Kidney epithelial cell (primary cell): ENCODE data around the gene GADD45G. TPM values are rescaled to one million over a fixed set of nuclear protein-coding genes. Genes with fewer than 3 reads are reported as not detected.

Source experiments
- DNase-seq: peaks from one replicate; pipeline ENCODE4 v3.0.0-alpha.2; 2010; ENCODE audit warnings: low read depth
- H3K27me3 ChIP-seq: 2 replicates; pipeline ENCODE4 v1.6.0; 2011; ENCODE audit warnings: low read length; ENCODE audit not compliant: control insufficient read depth, insufficient read depth
- H3K36me3 ChIP-seq: 2 replicates; pipeline ENCODE4 v1.5.1; 2011; ENCODE audit warnings: low read length; ENCODE audit not compliant: control insufficient read depth, insufficient read depth
- H3K4me3 ChIP-seq: 2 replicates; pipeline ENCODE4 v1.5.1; 2011; ENCODE audit warnings: low read depth, mild to moderate bottlenecking, control low read depth, low read length
- CTCF ChIP-seq: IDR thresholded peaks from 2 replicates; pipeline ENCODE4 v1.5.1; 2011; ENCODE audit warnings: mild to moderate bottlenecking, moderate library complexity, low read length, control low read depth, inconsistent platforms; ENCODE audit not compliant: insufficient read depth, poor library complexity, severe bottlenecking
- total RNA-seq: library from RNA; depleted of rRNA; stranded (reverse); fragments of >200 nt; gene quantifications from 2 replicates; pipeline ENCODE4 v1.2.3, GENCODE V29; 2015

Gene GADD45G
- total RNA-seq, 1 donor from 2014 or later = 2.2 TPM

DNA sequence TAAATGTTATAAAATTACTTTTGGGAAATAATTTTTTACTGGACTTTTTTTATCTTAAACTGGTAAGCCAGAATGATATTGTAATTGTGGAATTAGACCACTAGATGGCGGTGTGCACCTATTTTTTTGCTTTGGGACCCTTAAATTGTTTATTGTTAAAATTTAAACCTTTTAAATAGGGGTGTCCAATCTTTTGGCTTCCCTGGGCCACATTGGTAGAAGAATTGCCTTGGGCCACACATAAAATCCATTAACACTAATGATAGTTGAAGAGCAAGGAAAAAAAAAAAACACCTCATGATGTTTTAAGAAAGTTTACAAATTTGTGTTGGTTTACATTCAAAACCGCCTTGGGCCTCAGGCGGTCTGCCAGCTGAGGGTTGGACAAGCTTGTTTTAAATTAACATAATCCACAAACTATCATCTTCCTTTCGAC, 28.4 kb upstream of the GADD45G start:
- Histone ChIP-seq H3K4me3 (no peak overlapping the region), H3K36me3 (no peaks in the 10 kb centered on the region), H3K27me3 (peaks cover 10% of the 10 kb centered on the region)
- peak; percentile 46 for TF ChIP-seq CTCF
- no peak for DNase-seq

DNA sequence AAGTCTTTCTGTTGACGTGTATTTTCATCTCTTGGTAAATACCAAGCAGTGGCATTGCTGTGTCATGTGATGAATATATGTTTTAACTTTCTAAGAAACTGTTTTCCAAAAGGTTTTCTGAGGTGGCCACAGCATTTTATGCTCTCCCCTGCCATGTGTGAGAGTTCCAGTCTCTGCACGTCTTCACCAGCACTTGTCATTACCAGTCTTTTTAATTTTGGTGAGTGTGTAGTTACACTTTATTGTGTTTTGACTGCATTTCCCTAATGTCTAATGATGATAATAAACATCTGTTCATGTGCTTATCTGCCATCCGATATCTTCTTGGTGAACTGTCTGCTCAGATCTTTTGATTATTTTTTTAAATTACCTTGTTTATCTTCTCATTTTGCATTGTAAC, 27.4 kb upstream of the GADD45G start:
- H3K4me3 ChIP-seq = no peak overlapping the region
- H3K36me3 ChIP-seq = no peaks in the 10 kb centered on the region
- TF ChIP-seq CTCF = no peak
- H3K27me3 ChIP-seq = peaks cover 10% of the 10 kb centered on the region
- no peak for DNase-seq

DNA sequence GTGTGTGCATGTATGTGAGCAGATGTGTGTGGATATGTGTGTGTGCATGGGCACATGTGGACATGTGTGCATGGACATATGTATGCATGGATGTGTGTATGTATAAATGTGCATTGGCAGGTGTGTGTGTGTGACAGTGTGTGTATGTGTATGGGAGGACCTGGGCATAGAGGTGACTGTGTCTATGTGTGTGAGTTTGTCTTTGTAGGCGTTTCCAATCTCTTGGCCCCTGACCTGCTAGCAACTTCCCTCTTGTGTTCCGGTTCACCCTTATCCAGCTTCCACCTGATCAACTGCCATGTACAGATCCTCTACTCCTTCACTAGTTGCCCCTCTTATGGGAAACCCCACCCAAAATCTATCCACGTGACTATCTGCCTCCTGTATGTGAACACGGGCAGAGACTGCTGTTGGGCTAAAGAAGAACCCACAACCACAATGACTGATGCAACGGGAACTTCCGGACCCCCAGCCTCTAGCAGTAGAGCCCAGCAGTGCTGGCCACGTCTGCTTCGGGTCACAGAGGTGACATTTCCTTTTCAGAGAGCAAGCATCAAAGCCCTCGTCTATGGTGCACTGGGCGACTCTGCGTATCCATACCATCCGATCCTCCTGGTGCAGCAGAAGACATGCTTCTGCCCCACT, 24.9 kb upstream of the GADD45G start:
- no peak overlapping the region for H3K4me3 ChIP-seq
- DNase-seq = no peak
- H3K27me3 ChIP-seq = peaks cover 7% of the 10 kb centered on the region
- no peak for TF ChIP-seq CTCF
- H3K36me3 ChIP-seq = no peaks in the 10 kb centered on the region

DNA sequence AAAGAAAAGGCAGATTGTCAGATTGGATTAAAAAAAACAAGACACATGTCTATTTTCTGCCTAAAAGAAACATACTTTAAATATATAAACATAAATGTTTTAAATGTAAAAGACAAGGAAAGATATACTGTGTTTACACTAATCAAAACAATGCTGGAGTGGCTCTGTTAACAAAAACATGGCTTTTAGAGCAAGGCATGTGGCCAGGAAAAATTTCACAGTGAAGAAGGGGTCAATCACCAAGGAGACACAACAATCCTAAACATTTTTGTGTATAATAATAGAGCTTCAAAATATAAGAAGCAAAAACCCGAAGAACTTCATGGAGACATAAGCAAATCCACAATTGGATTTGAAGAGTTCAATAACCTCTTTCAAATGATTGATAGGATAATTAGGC, 18.5 kb upstream of the GADD45G start:
- H3K27me3 ChIP-seq = peaks cover under 1% of the 10 kb centered on the region
- no peak for DNase-seq
- H3K36me3 ChIP-seq = no peaks in the 10 kb centered on the region
- no peak overlapping the region for H3K4me3 ChIP-seq
- TF ChIP-seq CTCF = no peak

DNA sequence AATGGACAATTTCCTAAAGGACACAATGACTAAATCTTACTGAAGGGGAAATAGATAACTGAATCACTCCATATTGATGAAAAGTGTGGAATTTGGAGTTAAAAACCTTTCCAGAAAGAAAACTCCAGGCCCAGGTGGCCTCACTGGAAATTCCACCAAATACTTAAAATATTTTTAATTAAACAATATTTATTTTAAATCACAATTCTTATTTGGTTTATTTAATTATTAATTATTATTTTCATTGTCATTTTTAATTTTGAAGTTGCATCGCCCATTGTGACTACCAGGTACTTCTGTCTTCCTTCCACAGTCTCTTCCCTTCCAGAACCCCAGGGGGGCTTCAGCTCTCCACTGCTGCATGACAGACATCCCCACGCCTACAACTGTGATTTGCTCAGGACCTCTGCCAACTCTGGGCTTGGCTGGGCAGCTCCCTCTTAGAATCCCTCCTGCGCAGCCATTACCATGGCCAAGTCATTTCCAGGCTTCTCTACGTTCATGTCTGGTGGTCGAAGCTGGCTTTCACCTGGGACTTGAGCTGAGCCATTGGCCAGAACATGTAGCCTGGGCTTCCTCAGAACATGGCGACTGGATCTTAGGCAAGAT, 16.4 kb upstream of the GADD45G start:
- peaks cover 9% of the 10 kb centered on the region for H3K27me3 ChIP-seq
- H3K36me3 ChIP-seq = no peaks in the 10 kb centered on the region
- TF ChIP-seq CTCF = no peak
- DNase-seq = no peak
- no peak overlapping the region for H3K4me3 ChIP-seq

- TF ChIP-seq CTCF = no peak
- no peak for DNase-seq
- no peaks in the 10 kb centered on the region for H3K36me3 ChIP-seq
Observed at GRCh38 chr9:89590415-89590814, 14.4 kb upstream of the GADD45G start.

More at GRCh38 chr9:89590415-89590814, 14.4 kb upstream of the GADD45G start:
- Histone ChIP-seq H3K27me3 (peaks cover 10% of the 10 kb centered on the region), H3K4me3 (no peak overlapping the region)
